Panc1 (cell line): ENCODE data around the gene HOMER2. TPM values are rescaled to one million over a fixed set of nuclear protein-coding genes. Genes with fewer than 3 reads are reported as not detected.

Experiments used
- ATAC-seq: fragments of 200-7000 bp; cut with Tn5 transposase; 2 replicates; pipeline ENCODE4 v1.9.1; 2020; ENCODE audit warnings: mild to moderate bottlenecking, moderate library complexity
- BruUV-seq: library from RNA; stranded (reverse); fragments of 400-500 nt; replicated peaks from 2 replicates; lab custom pipeline; 2021; lab: Mats Ljungman, UMichigan
- CTCF ChIA-PET: fragments of 300-600 bp; sonication (Branson Sonifier 250); formaldehyde crosslinking; loops from one replicate; lab custom pipeline; 2022; ENCODE audit warnings: antibody characterized with exemption; lab: Charles Lee
- POLR2A ChIA-PET: fragments of 300-600 bp; sonication (Branson Sonifier 250); formaldehyde crosslinking; loops from one replicate; lab custom pipeline; 2022; ENCODE audit warnings: antibody characterized with exemption; lab: Charles Lee
- DNase-seq: peaks from one replicate; pipeline ENCODE4 v3.0.0-alpha.2; 2010; ENCODE audit warnings: low read depth, low spot score
- H3K27ac ChIP-seq: 2 replicates; pipeline ENCODE4 v1.5.1; 2011; ENCODE audit warnings: mild to moderate bottlenecking, low read length, inconsistent platforms
- H3K27me3 ChIP-seq: fragments of 200-500 bp; sonication (Bioruptor generic); 2 replicates; pipeline ENCODE4 v1.6.0; 2014; ENCODE audit warnings: low read length, inconsistent platforms; ENCODE audit not compliant: control insufficient read depth, insufficient read depth
- H3K36me3 ChIP-seq: fragments of 200-500 bp; sonication (Bioruptor generic); 2 replicates; pipeline ENCODE4 v1.5.1; 2014; ENCODE audit warnings: inconsistent platforms, mild to moderate bottlenecking, low read length, moderate library complexity; ENCODE audit not compliant: control insufficient read depth, insufficient read depth
- H3K4me1 ChIP-seq: 2 replicates; pipeline ENCODE4 v1.5.1; 2011; ENCODE audit warnings: inconsistent platforms, mild to moderate bottlenecking, low read length, moderate library complexity; ENCODE audit not compliant: control insufficient read depth, insufficient read depth
- H3K4me3 ChIP-seq, 2 experiments: 2 replicates each; pipeline ENCODE4 v1.5.1; 2011 to 2012; ENCODE audit warnings: low read depth in 2 of 2, low read length in 2 of 2, mild to moderate bottlenecking in 2 of 2, inconsistent platforms in 1 of 2, moderate library complexity in 1 of 2
- H3K9me3 ChIP-seq: fragments of 200-500 bp; sonication (Bioruptor generic); 2 replicates; pipeline ENCODE4 v1.5.1; 2014; ENCODE audit warnings: low read depth, mild to moderate bottlenecking, inconsistent platforms, low read length, moderate library complexity; ENCODE audit not compliant: control insufficient read depth, insufficient read depth
- CTCF ChIP-seq: fragments of 450-650 bp; IDR thresholded peaks from 2 replicates; pipeline ENCODE4 v1.5.1; 2017; ENCODE audit warnings: mild to moderate bottlenecking
- POLR2AphosphoS5 ChIP-seq: IDR thresholded peaks from 2 replicates; pipeline ENCODE4 v1.6.1; 2012; ENCODE audit warnings: mild to moderate bottlenecking, low read depth, low read length, moderate library complexity
- SIN3A ChIP-seq: IDR thresholded peaks from 2 replicates; pipeline ENCODE4 v1.6.1; 2012; ENCODE audit warnings: low read depth, mild to moderate bottlenecking, low read length, moderate library complexity, borderline replicate concordance; ENCODE audit not compliant: insufficient read depth
- TCF7L2 ChIP-seq: IDR thresholded peaks from 2 replicates; pipeline ENCODE4 v1.6.1; 2011; ENCODE audit warnings: mild to moderate bottlenecking, low read depth, low read length, inconsistent platforms
- in situ Hi-C: cut with HindIII; loops from 2 replicates; pipeline ENCODE4 v1.10.0; 2016; ENCODE audit warnings: low sequenced_read_pairs, low pct_unique_long_range_greater_than_20kb
- intact Hi-C: fragments of 100-400 bp; cut with micrococcal nuclease; formaldehyde crosslinking; loops from one replicate; pipeline ENCODE4 v1.10.0; 2022; ENCODE audit not compliant: unreplicated experiment
- total RNA-seq: library from RNA; stranded (reverse); gene quantifications from one replicate; pipeline ENCODE4 v1.2.1, GENCODE V29; 2021; ENCODE audit not compliant: unreplicated experiment
- TF ChIP-seq, protein P1 (sequence below), 2 experiments: IDR thresholded peaks; 2 replicates each; pipeline ENCODE4 v1.6.1; 2011 to 2012; ENCODE audit warnings: low read depth in 2 of 2, control low read depth in 1 of 2, low read length in 1 of 2, mild to moderate bottlenecking in 1 of 2, moderate library complexity in 1 of 2; ENCODE audit not compliant: insufficient read depth in 1 of 2

HOMER2 gene
- total RNA-seq, 1 experiment from 2014 or later = 35.9 TPM

DNA sequence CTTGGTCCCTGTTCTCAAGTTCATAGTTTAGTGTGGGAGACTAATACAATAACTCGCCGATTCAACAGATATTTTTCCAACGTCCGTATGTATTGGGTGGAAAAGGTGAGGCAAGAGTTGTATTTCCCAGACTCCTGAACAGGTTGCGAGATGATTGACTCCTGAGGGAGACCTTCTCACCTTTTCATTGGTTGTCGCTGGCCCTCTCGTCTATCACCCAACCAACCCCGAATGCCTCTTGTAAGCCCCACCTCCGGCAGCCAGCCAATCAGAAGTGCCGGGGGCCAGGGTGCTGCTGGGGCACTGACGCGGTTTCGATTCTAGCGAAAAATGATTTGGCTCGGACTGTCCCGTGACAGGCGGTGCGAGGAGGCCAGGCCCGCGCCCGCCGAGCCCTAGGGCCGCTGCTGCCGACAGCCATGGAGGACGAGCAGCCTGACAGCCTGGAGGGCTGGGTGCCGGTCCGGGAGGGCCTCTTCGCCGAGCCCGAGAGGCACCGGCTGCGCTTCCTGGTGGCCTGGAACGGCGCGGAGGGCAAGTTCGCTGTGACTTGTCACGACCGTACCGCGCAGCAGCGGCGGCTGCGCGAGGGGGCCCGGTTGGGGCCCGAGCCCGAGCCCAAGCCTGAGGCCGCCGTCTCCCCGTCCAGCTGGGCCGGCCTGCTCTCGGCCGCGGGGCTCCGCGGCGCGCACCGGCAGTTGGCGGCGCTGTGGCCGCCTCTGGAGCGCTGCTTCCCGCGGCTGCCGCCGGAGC is 143.0 kb downstream of the HOMER2 start, which contains the start of gene WHAMM:
Gene WHAMM, plus strand, starts transcription at position 321 of the 753 bp plus-strand sequence. Its CDS starts 99 bp downstream, at position 420.
- Histone ChIP-seq H3K9me3 (no peaks in the 10 kb centered on the region), H3K4me1 (peaks cover 4% of the 10 kb centered on the region; the same call in 1 of the 2 replicates), H3K27ac (peak within 1 kb of the TSS; percentile 92), H3K4me3 (peak within 1 kb of the TSS; percentile 82 to 90), H3K27me3 (no peaks in the 10 kb centered on the region), H3K36me3 (peaks cover 2% of the 10 kb centered on the region)
- ChIA-PET POLR2A (interaction anchor here (1.0 to 1.2 kb wide), 3 partner anchors 51 to 274 kb away, joined by 3 to 5 read pairs (median 3); no protein-coding TSS in a partner anchor), CTCF (no interaction called here)
- no TSS peak for BruUV-seq
- in situ Hi-C loops = no loop called here
- TF ChIP-seq, protein P1, sequence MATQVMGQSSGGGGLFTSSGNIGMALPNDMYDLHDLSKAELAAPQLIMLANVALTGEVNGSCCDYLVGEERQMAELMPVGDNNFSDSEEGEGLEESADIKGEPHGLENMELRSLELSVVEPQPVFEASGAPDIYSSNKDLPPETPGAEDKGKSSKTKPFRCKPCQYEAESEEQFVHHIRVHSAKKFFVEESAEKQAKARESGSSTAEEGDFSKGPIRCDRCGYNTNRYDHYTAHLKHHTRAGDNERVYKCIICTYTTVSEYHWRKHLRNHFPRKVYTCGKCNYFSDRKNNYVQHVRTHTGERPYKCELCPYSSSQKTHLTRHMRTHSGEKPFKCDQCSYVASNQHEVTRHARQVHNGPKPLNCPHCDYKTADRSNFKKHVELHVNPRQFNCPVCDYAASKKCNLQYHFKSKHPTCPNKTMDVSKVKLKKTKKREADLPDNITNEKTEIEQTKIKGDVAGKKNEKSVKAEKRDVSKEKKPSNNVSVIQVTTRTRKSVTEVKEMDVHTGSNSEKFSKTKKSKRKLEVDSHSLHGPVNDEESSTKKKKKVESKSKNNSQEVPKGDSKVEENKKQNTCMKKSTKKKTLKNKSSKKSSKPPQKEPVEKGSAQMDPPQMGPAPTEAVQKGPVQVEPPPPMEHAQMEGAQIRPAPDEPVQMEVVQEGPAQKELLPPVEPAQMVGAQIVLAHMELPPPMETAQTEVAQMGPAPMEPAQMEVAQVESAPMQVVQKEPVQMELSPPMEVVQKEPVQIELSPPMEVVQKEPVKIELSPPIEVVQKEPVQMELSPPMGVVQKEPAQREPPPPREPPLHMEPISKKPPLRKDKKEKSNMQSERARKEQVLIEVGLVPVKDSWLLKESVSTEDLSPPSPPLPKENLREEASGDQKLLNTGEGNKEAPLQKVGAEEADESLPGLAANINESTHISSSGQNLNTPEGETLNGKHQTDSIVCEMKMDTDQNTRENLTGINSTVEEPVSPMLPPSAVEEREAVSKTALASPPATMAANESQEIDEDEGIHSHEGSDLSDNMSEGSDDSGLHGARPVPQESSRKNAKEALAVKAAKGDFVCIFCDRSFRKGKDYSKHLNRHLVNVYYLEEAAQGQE (IDR thresholded peaks at IDR 0.05; ENCODE audit: insufficient read depth in 1 of 2, low read depth in 2 of 2, low read length in 1 of 2) = no peak
- peak; percentile 64 for TF ChIP-seq POLR2AphosphoS5
- ATAC-seq (peak; percentile 97), DNase-seq (peak; percentile 93)
- intact Hi-C loops = no loop called here

DNA sequence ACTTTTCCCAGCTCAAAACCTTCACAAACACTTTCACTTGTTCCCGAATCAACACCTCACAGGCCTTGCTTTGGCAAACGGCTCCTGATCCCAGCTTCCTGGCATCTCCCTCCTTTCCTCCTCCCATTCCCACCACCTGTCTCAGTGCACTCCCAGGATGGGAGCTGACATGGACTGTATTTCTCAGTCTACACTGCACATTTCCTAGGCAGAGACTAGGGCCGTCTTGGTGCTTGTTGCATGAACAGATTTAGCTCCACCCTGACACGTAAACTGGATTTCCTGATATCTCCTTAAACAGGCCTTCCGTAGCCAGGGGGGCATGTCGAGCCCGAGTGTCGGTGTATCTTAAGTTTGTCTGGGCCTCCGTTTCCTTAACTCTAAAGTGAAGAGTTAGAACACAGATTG is 143.9 kb downstream of the HOMER2 start:
- ATAC-seq (peak; percentile 32), DNase-seq (no peak)
- Histone ChIP-seq H3K4me1 (peaks cover 4% of the 10 kb centered on the region; the same call in 1 of the 2 replicates), H3K36me3 (peaks cover 2% of the 10 kb centered on the region; the same call in 1 of the 2 replicates), H3K27me3 (no peaks in the 10 kb centered on the region; the same call in 1 of the 2 replicates), H3K27ac (peak overlapping the region; percentile 92), H3K9me3 (no peaks in the 10 kb centered on the region), H3K4me3 (peak overlapping the region; percentile 82 to 90)
- intact Hi-C loops (no loop called here), in situ Hi-C loops (no loop called here)
- ChIA-PET CTCF (no interaction called here), POLR2A (interaction anchor here (1.0 to 1.2 kb wide), 2 partner anchors 50 to 273 kb away, joined by 3 to 5 read pairs; no protein-coding TSS in a partner anchor)
- TF ChIP-seq SIN3A (0 out of 2 replicates have a peak, but pooled peaks have one; percentile 15), CTCF (no peak), TCF7L2 (no peak)
- TF ChIP-seq, protein P1 (IDR thresholded peaks at IDR 0.05; ENCODE audit: insufficient read depth in 1 of 2, low read depth in 2 of 2, low read length in 1 of 2) = no peak
- TSS peak; percentile 76 for BruUV-seq
